ENCODE measurements around the gene AGBL1.

AGBL1 gene

DNA sequence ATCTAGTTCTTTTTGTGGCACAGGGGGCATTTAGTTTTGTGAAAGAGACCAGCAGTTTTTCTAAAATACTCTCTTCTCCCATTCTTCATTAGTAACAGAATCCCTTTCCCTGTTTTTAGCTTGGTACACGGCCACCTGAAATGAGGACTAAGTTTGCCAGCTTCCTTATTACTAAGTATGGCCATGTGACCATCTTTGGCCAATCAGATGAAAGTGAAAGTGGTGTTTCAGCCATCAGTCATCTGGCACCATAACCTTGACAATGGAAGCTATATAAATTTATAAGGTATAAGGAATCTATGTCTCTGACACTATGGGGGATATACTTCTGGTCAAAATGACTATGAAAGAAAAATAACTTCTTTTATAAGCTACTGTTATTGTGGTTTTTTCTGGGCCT, 570.4 kb downstream of the AGBL1 start:
- no peak overlapping the region for H4K91ac ChIP-seq (ENCODE audit: low read depth, low read length, poor library complexity)
- no peak overlapping the region for H3K4ac ChIP-seq (ENCODE audit: low read length)
- no peaks in the 10 kb centered on the region for H3K79me1 ChIP-seq (ENCODE audit: low read depth, low read length)
- no peaks in the 10 kb centered on the region for H3K36me3 ChIP-seq (replicated peaks in 1 of 2; ENCODE audit: control insufficient read depth in 2 of 2, insufficient read depth in 2 of 2, low read length in 2 of 2)
- H3K14ac ChIP-seq (ENCODE audit: low read length): no peak overlapping the region
- H3K23ac ChIP-seq (ENCODE audit: low read depth, low read length, poor library complexity): no peak overlapping the region
- H2AFZ ChIP-seq (ENCODE audit: low read length): no peak overlapping the region
- no peak overlapping the region for H3K27ac ChIP-seq (replicated peaks; ENCODE audit: low read length)
- H2BK12ac ChIP-seq (ENCODE audit: low read length): no peak overlapping the region
- no peak for DNase-seq (ENCODE audit: low spot score)
- no peak overlapping the region for H3K18ac ChIP-seq (ENCODE audit: low read length)
- no peak overlapping the region for H2AK5ac ChIP-seq (ENCODE audit: low read depth, low read length)
- peaks cover 0 to 6% of the 10 kb centered on the region in 2 donors for H3K4me1 ChIP-seq (ENCODE audit: control insufficient read depth in 2 of 2, insufficient read depth in 1 of 2, low read depth in 1 of 2, low read length in 2 of 2)
- no peaks in the 10 kb centered on the region for H3K9me3 ChIP-seq (replicated peaks in 1 of 2; ENCODE audit: control insufficient read depth in 2 of 2, insufficient read depth in 1 of 2, low read depth in 1 of 2, low read length in 2 of 2)
- H2BK5ac ChIP-seq (ENCODE audit: low read length): no peak overlapping the region
- no peaks in the 10 kb centered on the region for H3K27me3 ChIP-seq (ENCODE audit: control insufficient read depth in 3 of 3, insufficient read depth in 3 of 3, low read depth in 1 of 3, low read length in 3 of 3)
- no peak overlapping the region for H3K4me2 ChIP-seq (ENCODE audit: insufficient read depth, low read length, poor library complexity, severe bottlenecking)
- no peak overlapping the region for H2BK120ac ChIP-seq (ENCODE audit: low read depth, low read length)
- no CpG with 5 or more reads among the region's 1 CpG for WGBS, 2 donors (ENCODE audit: extremely low coverage in 2 of 2, insufficient read length in 2 of 2, insufficient replicate concordance in 1 of 2)
- no peak overlapping the region for H4K8ac ChIP-seq (ENCODE audit: low read depth, low read length)
- H3K9ac ChIP-seq (ENCODE audit: low read depth, low read length, poor library complexity): no peak overlapping the region
- no peak overlapping the region for H2BK15ac ChIP-seq (ENCODE audit: low read length)
- no peak overlapping the region for H3K4me3 ChIP-seq (ENCODE audit: low read length in 2 of 2)

DNA sequence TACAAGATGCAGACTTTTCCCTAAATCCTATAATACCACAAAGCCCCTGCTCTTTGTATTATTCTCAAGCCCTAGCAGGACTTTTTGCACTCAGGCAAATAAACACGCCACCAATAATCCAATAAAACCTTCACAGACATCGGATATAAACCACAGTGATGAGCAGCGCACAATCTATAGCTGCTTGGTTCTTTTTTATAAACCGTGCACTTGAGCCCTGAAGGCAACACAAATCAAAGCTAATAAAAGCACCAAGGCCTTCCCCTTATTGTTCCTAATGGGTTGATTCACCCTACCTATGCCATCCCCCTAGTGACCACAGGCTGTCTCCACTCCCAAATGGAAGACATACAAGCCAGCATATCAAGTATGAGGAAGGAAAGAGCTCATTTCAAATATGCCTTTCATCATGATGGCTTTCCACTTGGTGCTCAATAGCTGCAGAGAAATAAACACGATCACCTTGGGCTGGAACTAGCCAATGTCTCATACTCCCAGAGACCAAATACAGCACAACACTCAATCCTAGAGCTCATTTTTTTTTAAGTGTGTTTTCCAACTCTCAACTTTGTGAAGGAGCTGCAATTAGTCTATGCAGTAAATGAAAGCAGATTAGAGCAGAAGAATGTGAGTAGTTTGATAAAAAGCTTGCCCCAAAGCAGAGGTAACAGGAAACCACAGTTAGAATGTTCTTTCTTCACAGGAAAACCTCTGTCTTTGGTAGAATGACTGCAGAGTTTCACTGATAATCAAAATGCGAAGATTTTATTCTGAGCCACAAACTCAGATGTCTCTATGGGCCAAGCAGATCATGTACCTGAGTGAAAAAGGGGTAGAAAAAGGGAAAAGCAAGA, 573.9 kb downstream of the AGBL1 start:
- no peak overlapping the region for H3K4ac ChIP-seq (ENCODE audit: low read length)
- H3K4me3 ChIP-seq (ENCODE audit: low read length in 2 of 2): no peak overlapping the region
- H3K23ac ChIP-seq (ENCODE audit: low read depth, low read length, poor library complexity): no peak overlapping the region
- WGBS, 2 donors (ENCODE audit: extremely low coverage in 2 of 2, insufficient read length in 2 of 2, insufficient replicate concordance in 1 of 2): no CpG with 5 or more reads among the region's 6 CpGs
- DNase-seq (ENCODE audit: low spot score): no peak
- H3K79me1 ChIP-seq (ENCODE audit: low read depth, low read length): no peaks in the 10 kb centered on the region
- no peak overlapping the region for H4K91ac ChIP-seq (ENCODE audit: low read depth, low read length, poor library complexity)
- H3K9me3 ChIP-seq (replicated peaks in 1 of 2; ENCODE audit: control insufficient read depth in 2 of 2, insufficient read depth in 1 of 2, low read depth in 1 of 2, low read length in 2 of 2): no peaks in the 10 kb centered on the region
- H4K8ac ChIP-seq (ENCODE audit: low read depth, low read length): no peak overlapping the region
- no peak overlapping the region for H3K4me2 ChIP-seq (ENCODE audit: insufficient read depth, low read length, poor library complexity, severe bottlenecking)
- no peaks in the 10 kb centered on the region for H3K27me3 ChIP-seq (ENCODE audit: control insufficient read depth in 3 of 3, insufficient read depth in 3 of 3, low read depth in 1 of 3, low read length in 3 of 3)
- no peak overlapping the region for H2BK120ac ChIP-seq (ENCODE audit: low read depth, low read length)
- no peak overlapping the region for H2BK15ac ChIP-seq (ENCODE audit: low read length)
- no peak overlapping the region for H2AK5ac ChIP-seq (ENCODE audit: low read depth, low read length)
- H2BK12ac ChIP-seq (ENCODE audit: low read length): no peak overlapping the region
- H3K9ac ChIP-seq (ENCODE audit: low read depth, low read length, poor library complexity): no peak overlapping the region
- H3K27ac ChIP-seq (replicated peaks; ENCODE audit: low read length): no peak overlapping the region
- H3K18ac ChIP-seq (ENCODE audit: low read length): no peak overlapping the region
- H3K14ac ChIP-seq (ENCODE audit: low read length): no peak overlapping the region
- no peak overlapping the region for H2AFZ ChIP-seq (ENCODE audit: low read length)
- H2BK5ac ChIP-seq (ENCODE audit: low read length): no peak overlapping the region
- peaks cover 0 to 6% of the 10 kb centered on the region in 2 donors for H3K4me1 ChIP-seq (ENCODE audit: control insufficient read depth in 2 of 2, insufficient read depth in 1 of 2, low read depth in 1 of 2, low read length in 2 of 2)
- no peaks in the 10 kb centered on the region for H3K36me3 ChIP-seq (replicated peaks in 1 of 2; ENCODE audit: control insufficient read depth in 2 of 2, insufficient read depth in 2 of 2, low read length in 2 of 2)

- WGBS, 2 donors (ENCODE audit: extremely low coverage in 2 of 2, insufficient read length in 2 of 2, insufficient replicate concordance in 1 of 2): no CpG with 5 or more reads among the region's 3 CpGs
- no peak overlapping the region for H3K4ac ChIP-seq (ENCODE audit: low read length)
- no peak overlapping the region for H2AK5ac ChIP-seq (ENCODE audit: low read depth, low read length)
- H3K79me1 ChIP-seq (ENCODE audit: low read depth, low read length): no peaks in the 10 kb centered on the region
- no peak overlapping the region for H3K23ac ChIP-seq (ENCODE audit: low read depth, low read length, poor library complexity)
- no peaks in the 10 kb centered on the region for H3K27me3 ChIP-seq (ENCODE audit: control insufficient read depth in 3 of 3, insufficient read depth in 3 of 3, low read depth in 1 of 3, low read length in 3 of 3)
- H2AFZ ChIP-seq (ENCODE audit: low read length): no peak overlapping the region
- H2BK12ac ChIP-seq (ENCODE audit: low read length): no peak overlapping the region
- no peak overlapping the region for H3K4me3 ChIP-seq (ENCODE audit: low read length in 2 of 2)
- no peak overlapping the region for H3K27ac ChIP-seq (replicated peaks; ENCODE audit: low read length)
- no peak overlapping the region for H3K4me2 ChIP-seq (ENCODE audit: insufficient read depth, low read length, poor library complexity, severe bottlenecking)
- no peak overlapping the region for H4K91ac ChIP-seq (ENCODE audit: low read depth, low read length, poor library complexity)
- H3K14ac ChIP-seq (ENCODE audit: low read length): no peak overlapping the region
- H3K36me3 ChIP-seq (replicated peaks in 1 of 2; ENCODE audit: control insufficient read depth in 2 of 2, insufficient read depth in 2 of 2, low read length in 2 of 2): no peaks in the 10 kb centered on the region
- H2BK120ac ChIP-seq (ENCODE audit: low read depth, low read length): no peak overlapping the region
- H3K9ac ChIP-seq (ENCODE audit: low read depth, low read length, poor library complexity): no peak overlapping the region
- peaks cover under 1 to 6% of the 10 kb centered on the region in 2 donors for H3K4me1 ChIP-seq (ENCODE audit: control insufficient read depth in 2 of 2, insufficient read depth in 1 of 2, low read depth in 1 of 2, low read length in 2 of 2)
- H2BK5ac ChIP-seq (ENCODE audit: low read length): no peak overlapping the region
- H3K9me3 ChIP-seq (replicated peaks in 1 of 2; ENCODE audit: control insufficient read depth in 2 of 2, insufficient read depth in 1 of 2, low read depth in 1 of 2, low read length in 2 of 2): no peaks in the 10 kb centered on the region
- DNase-seq (ENCODE audit: low spot score): no peak
- no peak overlapping the region for H4K8ac ChIP-seq (ENCODE audit: low read depth, low read length)
- no peak overlapping the region for H3K18ac ChIP-seq (ENCODE audit: low read length)
- H2BK15ac ChIP-seq (ENCODE audit: low read length): no peak overlapping the region
These were observed 574.8 kb downstream of the AGBL1 start for GRCh38 chr15:86654501-86654900.

DNA sequence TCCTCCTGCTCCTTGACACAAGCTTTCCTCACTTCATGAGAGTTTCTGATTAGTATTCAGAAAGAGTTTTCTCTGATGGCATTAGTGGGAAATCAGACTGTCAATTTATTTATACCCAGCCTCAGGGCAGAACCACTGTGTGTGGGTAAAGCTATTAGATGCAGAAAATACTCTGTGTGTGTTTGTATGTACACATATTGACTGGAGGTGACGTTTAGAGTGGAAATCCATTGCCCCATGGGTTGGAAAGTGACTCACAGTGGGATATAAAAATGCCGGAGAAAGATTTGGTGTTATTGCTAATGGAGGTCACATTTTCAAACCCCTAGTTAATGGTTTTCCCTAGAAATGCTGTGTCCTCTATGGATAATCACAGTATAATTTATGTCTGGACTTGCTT, 577.6 kb downstream of the AGBL1 start:
- Histone ChIP-seq H2BK15ac (ENCODE audit: low read length) (no peak overlapping the region), H3K18ac (ENCODE audit: low read length) (no peak overlapping the region), H3K27me3 (ENCODE audit: control insufficient read depth in 3 of 3, insufficient read depth in 3 of 3, low read depth in 1 of 3, low read length in 3 of 3) (no peaks in the 10 kb centered on the region), H3K79me1 (ENCODE audit: low read depth, low read length) (no peaks in the 10 kb centered on the region), H2BK12ac (ENCODE audit: low read length) (no peak overlapping the region), H4K91ac (ENCODE audit: low read depth, low read length, poor library complexity) (no peak overlapping the region), H3K9me3 (replicated peaks in 1 of 2; ENCODE audit: control insufficient read depth in 2 of 2, insufficient read depth in 1 of 2, low read depth in 1 of 2, low read length in 2 of 2) (no peaks in the 10 kb centered on the region), H2AK5ac (ENCODE audit: low read depth, low read length) (no peak overlapping the region), H3K4ac (ENCODE audit: low read length) (no peak overlapping the region), H3K9ac (ENCODE audit: low read depth, low read length, poor library complexity) (no peak overlapping the region), H3K4me3 (ENCODE audit: low read length in 2 of 2) (no peak overlapping the region), H4K8ac (ENCODE audit: low read depth, low read length) (no peak overlapping the region), H3K27ac (replicated peaks; ENCODE audit: low read length) (no peak overlapping the region), H2BK120ac (ENCODE audit: low read depth, low read length) (no peak overlapping the region), H2AFZ (ENCODE audit: low read length) (no peak overlapping the region), H3K4me2 (ENCODE audit: insufficient read depth, low read length, poor library complexity, severe bottlenecking) (no peak overlapping the region), H3K14ac (ENCODE audit: low read length) (no peak overlapping the region), H3K23ac (ENCODE audit: low read depth, low read length, poor library complexity) (no peak overlapping the region), H3K36me3 (replicated peaks in 1 of 2; ENCODE audit: control insufficient read depth in 2 of 2, insufficient read depth in 2 of 2, low read length in 2 of 2) (no peaks in the 10 kb centered on the region), H3K4me1 (ENCODE audit: control insufficient read depth in 2 of 2, insufficient read depth in 1 of 2, low read depth in 1 of 2, low read length in 2 of 2) (peaks cover 6 to 10% of the 10 kb centered on the region in 2 donors), H2BK5ac (ENCODE audit: low read length) (no peak overlapping the region)
- no CpG with 5 or more reads among the region's 2 CpGs for WGBS, 2 donors (ENCODE audit: extremely low coverage in 2 of 2, insufficient read length in 2 of 2, insufficient replicate concordance in 1 of 2)
- DNase-seq (ENCODE audit: low spot score): no peak
